Caco-2 (cell line): Measurements from ENCODE around the gene ASB4. TPM values are rescaled to one million over a fixed set of nuclear protein-coding genes. Genes with fewer than 3 reads are reported as not detected.

Experiments
- BruUV-seq: library from RNA; stranded (reverse); fragments of 400-500 nt; replicated peaks from 2 replicates; lab custom pipeline; 2021; lab: Mats Ljungman, UMichigan
- CTCF ChIA-PET: fragments of 300-600 bp; sonication (Branson Sonifier 250); formaldehyde crosslinking; loops from one replicate; lab custom pipeline; 2022; ENCODE audit warnings: antibody characterized with exemption; lab: Charles Lee
- POLR2A ChIA-PET: fragments of 300-600 bp; sonication (Branson Sonifier 250); formaldehyde crosslinking; loops from one replicate; lab custom pipeline; 2022; ENCODE audit warnings: antibody characterized with exemption; lab: Charles Lee
- DNase-seq, 2 experiments: peaks; one replicate each; pipeline versions ENCODE4 v3.0.0 to v3.0.0-alpha.2; 2020 to 2022
- H3K27me3 ChIP-seq: replicated peaks from 2 replicates; pipeline ENCODE4 v1.6.0; 2011; ENCODE audit warnings: low read length; ENCODE audit not compliant: control insufficient read depth, insufficient read depth
- H3K36me3 ChIP-seq: 2 replicates; pipeline ENCODE4 v1.5.1; 2011; ENCODE audit warnings: low read length; ENCODE audit not compliant: control insufficient read depth, insufficient read depth
- H3K4me1 ChIP-seq: fragments of 250-450 bp; sonication (Bioruptor Pico); 2 replicates; pipeline ENCODE4 v1.5.1; 2020; ENCODE audit warnings: mild to moderate bottlenecking
- H3K4me3 ChIP-seq: 2 replicates; pipeline ENCODE4 v1.5.1; 2011; ENCODE audit warnings: low read depth, mild to moderate bottlenecking, control low read depth, low read length
- H3K9me3 ChIP-seq: fragments of 250-450 bp; sonication (Bioruptor Pico); 2 replicates; pipeline ENCODE4 v1.5.1; 2020; ENCODE audit warnings: mild to moderate bottlenecking, moderate library complexity
- H3K27ac Mint-ChIP-seq: one replicate; pipeline ENCODE4 v1.8.0; 2022; ENCODE audit warnings: mixed read lengths; ENCODE audit not compliant: unreplicated experiment
- H3K27me3 Mint-ChIP-seq: one replicate; pipeline ENCODE4 v1.8.0; 2022; ENCODE audit warnings: mixed read lengths; ENCODE audit not compliant: insufficient read depth, unreplicated experiment
- H3K36me3 Mint-ChIP-seq: one replicate; pipeline ENCODE4 v1.8.0; 2022; ENCODE audit warnings: mild to moderate bottlenecking, mixed read lengths; ENCODE audit not compliant: insufficient read depth, unreplicated experiment
- H3K4me1 Mint-ChIP-seq: one replicate; pipeline ENCODE4 v1.8.0; 2022; ENCODE audit warnings: low read depth, mixed read lengths; ENCODE audit not compliant: unreplicated experiment
- H3K4me3 Mint-ChIP-seq: one replicate; pipeline ENCODE4 v1.8.0; 2022; ENCODE audit warnings: mild to moderate bottlenecking, moderate library complexity, mixed read lengths; ENCODE audit not compliant: unreplicated experiment
- H3K9me3 Mint-ChIP-seq: one replicate; pipeline ENCODE4 v1.8.0; 2022; ENCODE audit warnings: mixed read lengths; ENCODE audit not compliant: unreplicated experiment
- CTCF ChIP-seq, 2 experiments: fragments of 200-600 bp in 1 of 2; IDR thresholded peaks; 1 replicate in 1 of 2; 2 replicates in 1 of 2; pipeline versions ENCODE4 v1.5.1 to v1.8.0; 2011 to 2022; ENCODE audit warnings: antibody characterized with exemption in 1 of 2, control low read depth in 1 of 2, inconsistent platforms in 1 of 2, low read depth in 1 of 2, low read length in 1 of 2, mild to moderate bottlenecking in 1 of 2, moderate library complexity in 1 of 2; ENCODE audit not compliant: insufficient read depth in 1 of 2, severe bottlenecking in 1 of 2, unreplicated experiment in 1 of 2
- intact Hi-C: fragments of 100-400 bp; cut with micrococcal nuclease; formaldehyde crosslinking; loops from one replicate; pipeline ENCODE4 v1.10.0; 2022; ENCODE audit not compliant: unreplicated experiment
- total RNA-seq: library from RNA; stranded (reverse); gene quantifications from 2 replicates; pipeline ENCODE4 v1.2.3, GENCODE V29; 2022

The ASB4 gene
- total RNA-seq, 1 experiment from 2014 or later = not detected

- H3K4me3 ChIP-seq = no peak overlapping the region
- ChIA-PET POLR2A (no interaction called here), CTCF (interaction anchor here (1.5 kb wide), 1 partner anchor 144 kb away, joined by 11 read pairs; no protein-coding TSS in a partner anchor)
- TF ChIP-seq CTCF (IDR thresholded peaks at IDR 0.05; ENCODE audit: insufficient read depth in 1 of 2, low read depth in 1 of 2, low read length in 1 of 2, severe bottlenecking in 1 of 2, unreplicated experiment in 1 of 2) = no peak
- H3K9me3 ChIP-seq = no peaks in the 10 kb centered on the region
- H3K4me1 ChIP-seq = no peaks in the 10 kb centered on the region
- H3K9me3 Mint-ChIP-seq = no peaks in the 10 kb centered on the region
- no TSS peak for BruUV-seq
- peaks cover 12% of the 10 kb centered on the region for H3K4me1 Mint-ChIP-seq
- H3K27me3 ChIP-seq = no peaks in the 10 kb centered on the region
- intact Hi-C loops = no loop called here
- H3K27ac Mint-ChIP-seq = no peak overlapping the region
- no peaks in the 10 kb centered on the region for H3K36me3 Mint-ChIP-seq
- DNase-seq = no peak
- no peak overlapping the region for H3K4me3 Mint-ChIP-seq
- H3K36me3 ChIP-seq = no peaks in the 10 kb centered on the region
- H3K27me3 Mint-ChIP-seq = peaks cover 2% of the 10 kb centered on the region
Measured at GRCh38 chr7:95543312-95543711, 57.6 kb downstream of the ASB4 start.

- no peaks in the 10 kb centered on the region for H3K9me3 ChIP-seq
- Mint-ChIP-seq H3K27me3 (peaks cover 2% of the 10 kb centered on the region), H3K27ac (no peak overlapping the region), H3K4me3 (no peak overlapping the region), H3K4me1 (peaks cover 7% of the 10 kb centered on the region), H3K9me3 (no peaks in the 10 kb centered on the region), H3K36me3 (no peaks in the 10 kb centered on the region)
- TF ChIP-seq CTCF (IDR thresholded peaks at IDR 0.05; ENCODE audit: insufficient read depth in 1 of 2, low read depth in 1 of 2, low read length in 1 of 2, severe bottlenecking in 1 of 2, unreplicated experiment in 1 of 2) = no peak
- H3K4me3 ChIP-seq = no peak overlapping the region
- no peaks in the 10 kb centered on the region for H3K36me3 ChIP-seq
- no peak for DNase-seq
- no peaks in the 10 kb centered on the region for H3K27me3 ChIP-seq
- intact Hi-C loops = no loop called here
- H3K4me1 ChIP-seq = no peaks in the 10 kb centered on the region
- ChIA-PET CTCF (interaction anchor here (1.1 to 2.8 kb wide), 2 partner anchors 69 to 143 kb away, joined by 3 to 62 read pairs; no protein-coding TSS in a partner anchor), POLR2A (no interaction called here)
- no TSS peak for BruUV-seq
Measured at GRCh38 chr7:95544171-95544570, 58.4 kb downstream of the ASB4 start.

- no peak overlapping the region for H3K27ac Mint-ChIP-seq
- no peaks in the 10 kb centered on the region for H3K27me3 ChIP-seq
- CTCF ChIA-PET = interaction anchor here (0.6 to 2.8 kb wide), 12 partner anchors 15 to 1292 kb away, joined by 3 to 62 read pairs (median 4); no protein-coding TSS in a partner anchor
- H3K27me3 Mint-ChIP-seq = peaks cover 2% of the 10 kb centered on the region
- peaks cover 7% of the 10 kb centered on the region for H3K4me1 Mint-ChIP-seq
- no peak overlapping the region for H3K4me3 ChIP-seq
- intact Hi-C loops = loop anchor here (1.0 kb wide), 1 partner anchor 141 kb away; no protein-coding TSS in a partner anchor
- peak in 1 of 2 experiments; percentile 43 for DNase-seq
- H3K9me3 ChIP-seq = no peaks in the 10 kb centered on the region
- no TSS peak for BruUV-seq
- no peaks in the 10 kb centered on the region for H3K9me3 Mint-ChIP-seq
- H3K36me3 Mint-ChIP-seq = no peaks in the 10 kb centered on the region
- H3K4me3 Mint-ChIP-seq = peak overlapping the region; percentile 19
- POLR2A ChIA-PET = no interaction called here
- TF ChIP-seq CTCF (IDR thresholded peaks at IDR 0.05; ENCODE audit: insufficient read depth in 1 of 2, low read depth in 1 of 2, low read length in 1 of 2, severe bottlenecking in 1 of 2, unreplicated experiment in 1 of 2) = peak; percentile 51 to 80
- H3K4me1 ChIP-seq = no peaks in the 10 kb centered on the region
- no peaks in the 10 kb centered on the region for H3K36me3 ChIP-seq
Measured at GRCh38 chr7:95545007-95545615, 59.4 kb downstream of the ASB4 start.
